ENCODE data around the gene RASGEF1B. TPM values are rescaled to one million over a fixed set of nuclear protein-coding genes. Genes with fewer than 3 reads are reported as not detected.

Gene RASGEF1B
- total and polyA plus RNA-seq, 2 of the 13 experiments (the other 11 are each of a cell fraction or from before 2014, with no cell fraction given) = 0.04 TPM

DNA sequence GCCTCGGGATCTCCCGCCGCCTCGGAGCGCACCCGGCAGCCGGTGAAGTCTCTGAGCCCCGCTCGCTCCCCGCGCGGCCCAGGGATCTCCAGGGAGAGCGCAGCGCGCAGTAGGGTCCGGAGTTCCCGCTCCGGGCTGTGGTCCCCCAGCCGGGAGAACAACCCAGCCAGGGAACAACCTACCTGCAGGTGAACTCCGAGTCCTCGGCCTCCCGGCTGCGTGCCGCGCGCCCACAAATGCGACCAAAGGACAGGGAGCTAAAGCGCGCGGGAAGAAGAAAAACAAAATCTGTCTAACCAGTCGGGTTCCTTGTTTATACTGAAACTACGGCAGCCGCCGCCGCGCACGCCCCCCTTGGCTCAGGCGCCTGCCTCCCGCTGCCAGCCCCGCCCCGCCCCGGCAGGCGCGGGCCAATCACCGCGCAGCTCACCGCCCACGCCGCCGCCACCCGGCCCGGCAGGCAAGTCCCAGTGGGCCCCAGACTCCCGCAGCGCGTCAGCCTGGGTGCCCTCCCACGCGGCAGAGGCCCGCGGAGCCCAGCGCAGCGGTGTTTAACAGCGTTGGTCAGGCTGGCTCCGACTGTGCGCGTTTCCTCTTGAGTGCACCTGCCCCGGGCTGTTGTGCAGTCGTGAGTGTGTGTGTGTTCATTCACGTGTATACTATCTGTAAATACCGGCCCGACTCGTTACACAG is at the start of gene RASGEF1B (continued):
- TF ChIP-seq SMARCE1 (IDR thresholded peaks at IDR 0.05; ENCODE audit: borderline replicate concordance) (no peak), ZNF615 (CRISPR knock-in tag; IDR thresholded peaks at IDR 0.05; ENCODE audit: borderline replicate concordance) (no peak), EED (CRISPR knock-in tag; IDR thresholded peaks at IDR 0.05) (no peak), DZIP1 (CRISPR knock-in tag; IDR thresholded peaks at IDR 0.05) (no peak), TFDP2 (CRISPR knock-in tag; IDR thresholded peaks at IDR 0.05) (peak; percentile 76), PRPF4 (IDR thresholded peaks at IDR 0.05; ENCODE audit: low read depth, low read length, poor library complexity, severe bottlenecking) (no peak), ZFP62 (CRISPR knock-in tag; IDR thresholded peaks at IDR 0.05) (no peak), ZNF260 (CRISPR knock-in tag; IDR thresholded peaks at IDR 0.05; ENCODE audit: borderline replicate concordance, low read depth) (no peak), FOXO4 (CRISPR knock-in tag; conservative IDR thresholded peaks at IDR 0.05) (no peak), KDM5B (CRISPR knock-in tag; IDR thresholded peaks at IDR 0.05; ENCODE audit: borderline replicate concordance) (0 out of 2 replicates have a peak, but pooled peaks have one; percentile 41), UBTF (CRISPR knock-in tag; IDR thresholded peaks at IDR 0.05) (peak; percentile 62), NR2F1 (CRISPR knock-in tag; IDR thresholded peaks at IDR 0.05) (no peak), KAT8 (CRISPR knock-in tag; IDR thresholded peaks at IDR 0.05) (no peak), MYC (CRISPR knock-in tag; IDR thresholded peaks at IDR 0.05; ENCODE audit: borderline replicate concordance) (no peak), SRSF1 (optimal IDR thresholded peaks at IDR 0.05; ENCODE audit: low read depth, low read length) (no peak), PREB (CRISPR knock-in tag; IDR thresholded peaks at IDR 0.05) (no peak), KDM4B (CRISPR knock-in tag; IDR thresholded peaks at IDR 0.05) (no peak)
- TF ChIP-seq, protein P1, sequence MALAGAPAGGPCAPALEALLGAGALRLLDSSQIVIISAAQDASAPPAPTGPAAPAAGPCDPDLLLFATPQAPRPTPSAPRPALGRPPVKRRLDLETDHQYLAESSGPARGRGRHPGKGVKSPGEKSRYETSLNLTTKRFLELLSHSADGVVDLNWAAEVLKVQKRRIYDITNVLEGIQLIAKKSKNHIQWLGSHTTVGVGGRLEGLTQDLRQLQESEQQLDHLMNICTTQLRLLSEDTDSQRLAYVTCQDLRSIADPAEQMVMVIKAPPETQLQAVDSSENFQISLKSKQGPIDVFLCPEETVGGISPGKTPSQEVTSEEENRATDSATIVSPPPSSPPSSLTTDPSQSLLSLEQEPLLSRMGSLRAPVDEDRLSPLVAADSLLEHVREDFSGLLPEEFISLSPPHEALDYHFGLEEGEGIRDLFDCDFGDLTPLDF (CRISPR knock-in tag; IDR thresholded peaks at IDR 0.05) = peak; percentile 32; the same call in 1 of the 2 replicates

Data from HepG2 (cell line).